Measurements from ENCODE around the gene NSUN2. TPM values are rescaled to one million over a fixed set of nuclear protein-coding genes. Genes with fewer than 3 reads are reported as not detected.

Gene NSUN2
- polyA plus RNA-seq, 1 donor from 2014 or later: 47.5 TPM

DNA sequence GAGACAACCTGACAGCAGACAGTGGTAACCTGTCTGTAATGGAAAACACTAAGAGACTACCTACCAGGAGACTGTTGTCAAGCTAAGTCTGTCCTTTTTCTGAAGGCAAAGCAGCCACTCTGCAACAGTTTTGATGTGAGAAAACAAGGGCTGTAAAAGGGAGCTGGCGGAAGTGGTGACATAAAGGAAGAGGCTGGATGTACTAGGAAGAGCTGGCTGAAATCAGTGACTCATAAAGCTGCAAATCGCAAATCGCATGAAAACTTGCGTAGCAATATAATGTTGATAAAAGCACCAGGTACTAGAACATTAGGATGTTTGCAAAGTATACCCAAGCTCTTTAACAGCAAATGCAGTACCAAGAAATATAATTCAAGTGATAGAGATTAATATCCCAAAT, 1.4 kb downstream of the NSUN2 start:
- TF ChIP-seq RAD21 (conservative IDR thresholded peaks at IDR 0.05): no peak
- TF ChIP-seq, protein P1, sequence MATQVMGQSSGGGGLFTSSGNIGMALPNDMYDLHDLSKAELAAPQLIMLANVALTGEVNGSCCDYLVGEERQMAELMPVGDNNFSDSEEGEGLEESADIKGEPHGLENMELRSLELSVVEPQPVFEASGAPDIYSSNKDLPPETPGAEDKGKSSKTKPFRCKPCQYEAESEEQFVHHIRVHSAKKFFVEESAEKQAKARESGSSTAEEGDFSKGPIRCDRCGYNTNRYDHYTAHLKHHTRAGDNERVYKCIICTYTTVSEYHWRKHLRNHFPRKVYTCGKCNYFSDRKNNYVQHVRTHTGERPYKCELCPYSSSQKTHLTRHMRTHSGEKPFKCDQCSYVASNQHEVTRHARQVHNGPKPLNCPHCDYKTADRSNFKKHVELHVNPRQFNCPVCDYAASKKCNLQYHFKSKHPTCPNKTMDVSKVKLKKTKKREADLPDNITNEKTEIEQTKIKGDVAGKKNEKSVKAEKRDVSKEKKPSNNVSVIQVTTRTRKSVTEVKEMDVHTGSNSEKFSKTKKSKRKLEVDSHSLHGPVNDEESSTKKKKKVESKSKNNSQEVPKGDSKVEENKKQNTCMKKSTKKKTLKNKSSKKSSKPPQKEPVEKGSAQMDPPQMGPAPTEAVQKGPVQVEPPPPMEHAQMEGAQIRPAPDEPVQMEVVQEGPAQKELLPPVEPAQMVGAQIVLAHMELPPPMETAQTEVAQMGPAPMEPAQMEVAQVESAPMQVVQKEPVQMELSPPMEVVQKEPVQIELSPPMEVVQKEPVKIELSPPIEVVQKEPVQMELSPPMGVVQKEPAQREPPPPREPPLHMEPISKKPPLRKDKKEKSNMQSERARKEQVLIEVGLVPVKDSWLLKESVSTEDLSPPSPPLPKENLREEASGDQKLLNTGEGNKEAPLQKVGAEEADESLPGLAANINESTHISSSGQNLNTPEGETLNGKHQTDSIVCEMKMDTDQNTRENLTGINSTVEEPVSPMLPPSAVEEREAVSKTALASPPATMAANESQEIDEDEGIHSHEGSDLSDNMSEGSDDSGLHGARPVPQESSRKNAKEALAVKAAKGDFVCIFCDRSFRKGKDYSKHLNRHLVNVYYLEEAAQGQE (IDR thresholded peaks at IDR 0.05; ENCODE audit: borderline replicate concordance): no peak
- no peak for TF ChIP-seq EZH2 (IDR thresholded peaks at IDR 0.05; ENCODE audit: borderline replicate concordance, insufficient read depth, low read length, poor library complexity, severe bottlenecking)
- no peak for TF ChIP-seq POLR2AphosphoS5 (IDR thresholded peaks at IDR 0.05)
- TF ChIP-seq MXI1 (conservative IDR thresholded peaks at IDR 0.05; ENCODE audit: poor library complexity, severe bottlenecking): no peak
- no peak for TF ChIP-seq TAF1 (IDR thresholded peaks at IDR 0.05; ENCODE audit: low read depth)
- no peak for TF ChIP-seq SMC3 (conservative IDR thresholded peaks at IDR 0.05; ENCODE audit: poor library complexity)
- TF ChIP-seq, protein P2, sequence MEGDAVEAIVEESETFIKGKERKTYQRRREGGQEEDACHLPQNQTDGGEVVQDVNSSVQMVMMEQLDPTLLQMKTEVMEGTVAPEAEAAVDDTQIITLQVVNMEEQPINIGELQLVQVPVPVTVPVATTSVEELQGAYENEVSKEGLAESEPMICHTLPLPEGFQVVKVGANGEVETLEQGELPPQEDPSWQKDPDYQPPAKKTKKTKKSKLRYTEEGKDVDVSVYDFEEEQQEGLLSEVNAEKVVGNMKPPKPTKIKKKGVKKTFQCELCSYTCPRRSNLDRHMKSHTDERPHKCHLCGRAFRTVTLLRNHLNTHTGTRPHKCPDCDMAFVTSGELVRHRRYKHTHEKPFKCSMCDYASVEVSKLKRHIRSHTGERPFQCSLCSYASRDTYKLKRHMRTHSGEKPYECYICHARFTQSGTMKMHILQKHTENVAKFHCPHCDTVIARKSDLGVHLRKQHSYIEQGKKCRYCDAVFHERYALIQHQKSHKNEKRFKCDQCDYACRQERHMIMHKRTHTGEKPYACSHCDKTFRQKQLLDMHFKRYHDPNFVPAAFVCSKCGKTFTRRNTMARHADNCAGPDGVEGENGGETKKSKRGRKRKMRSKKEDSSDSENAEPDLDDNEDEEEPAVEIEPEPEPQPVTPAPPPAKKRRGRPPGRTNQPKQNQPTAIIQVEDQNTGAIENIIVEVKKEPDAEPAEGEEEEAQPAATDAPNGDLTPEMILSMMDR (IDR thresholded peaks at IDR 0.05; ENCODE audit: poor library complexity, severe bottlenecking): no peak
- no peak for TF ChIP-seq EP300 (conservative IDR thresholded peaks at IDR 0.05; ENCODE audit: poor library complexity, severe bottlenecking)
- no peaks in the 10 kb centered on the region for H3K27me3 ChIP-seq (ENCODE audit: insufficient read depth, low read depth, low read length)
- no peaks in the 10 kb centered on the region for H3K36me3 ChIP-seq (ENCODE audit: insufficient read depth, low read length)
- H3F3A ChIP-seq (ENCODE audit: insufficient read depth, low read length, poor library complexity, severe bottlenecking): no peaks in the 10 kb centered on the region
- peak overlapping the region; percentile 78 for H3K4me2 ChIP-seq (ENCODE audit: low read length)
- H3K27ac ChIP-seq (ENCODE audit: low read length): no peak overlapping the region
- H3K9ac ChIP-seq (ENCODE audit: low read length): no peak overlapping the region
- H3K9me3 ChIP-seq (ENCODE audit: low read length): no peaks in the 10 kb centered on the region
- H3K79me2 ChIP-seq (replicated peaks; ENCODE audit: insufficient read depth, low read length): peaks cover 43% of the 10 kb centered on the region
- no peaks in the 10 kb centered on the region for H3K9me2 ChIP-seq (ENCODE audit: insufficient read depth, low read length)
- no peaks in the 10 kb centered on the region for H4K20me1 ChIP-seq (ENCODE audit: insufficient read depth)
- no peak overlapping the region for H2AFZ ChIP-seq (ENCODE audit: low read depth, low read length)
- H3K4me3 ChIP-seq (ENCODE audit: low read length): peak overlapping the region; percentile 96

DNA sequence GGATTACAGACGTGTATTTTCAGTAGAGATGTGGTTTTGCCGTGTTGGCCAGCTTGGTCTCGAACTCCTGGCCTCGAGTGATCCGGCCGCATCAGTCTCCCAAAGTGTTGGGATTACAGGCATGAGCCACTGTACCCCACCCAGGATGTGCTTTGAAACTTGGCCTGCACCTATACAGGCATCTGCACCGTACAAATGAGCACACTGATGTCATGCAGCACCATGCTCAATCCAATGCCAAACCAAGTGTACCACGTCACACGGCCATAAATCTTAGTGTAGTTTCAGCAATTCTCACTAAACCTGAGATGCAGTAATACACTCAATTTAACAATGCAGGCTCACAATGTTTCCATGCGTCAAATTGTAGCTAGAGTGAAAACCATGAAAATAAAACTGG, 6.3 kb downstream of the NSUN2 start:
- no peak overlapping the region for H2AFZ ChIP-seq (ENCODE audit: low read depth, low read length)
- H3K9me2 ChIP-seq (ENCODE audit: insufficient read depth, low read length): no peaks in the 10 kb centered on the region
- H3K27me3 ChIP-seq (ENCODE audit: insufficient read depth, low read depth, low read length): no peaks in the 10 kb centered on the region
- no peaks in the 10 kb centered on the region for H4K20me1 ChIP-seq (ENCODE audit: insufficient read depth)
- no peak overlapping the region for H3K27ac ChIP-seq (ENCODE audit: low read length)
- peaks cover 4% of the 10 kb centered on the region for H3K36me3 ChIP-seq (ENCODE audit: insufficient read depth, low read length)
- TF ChIP-seq RAD21 (conservative IDR thresholded peaks at IDR 0.05) (no peak), SMC3 (conservative IDR thresholded peaks at IDR 0.05; ENCODE audit: poor library complexity) (no peak), MXI1 (conservative IDR thresholded peaks at IDR 0.05; ENCODE audit: poor library complexity, severe bottlenecking) (no peak), EZH2 (IDR thresholded peaks at IDR 0.05; ENCODE audit: borderline replicate concordance, insufficient read depth, low read length, poor library complexity, severe bottlenecking) (no peak), EP300 (conservative IDR thresholded peaks at IDR 0.05; ENCODE audit: poor library complexity, severe bottlenecking) (no peak), POLR2AphosphoS5 (IDR thresholded peaks at IDR 0.05) (no peak), TAF1 (IDR thresholded peaks at IDR 0.05; ENCODE audit: low read depth) (no peak)
- TF ChIP-seq, protein P1 (IDR thresholded peaks at IDR 0.05; ENCODE audit: borderline replicate concordance): no peak
- TF ChIP-seq, protein P2 (IDR thresholded peaks at IDR 0.05; ENCODE audit: poor library complexity, severe bottlenecking): no peak
- H3K79me2 ChIP-seq (replicated peaks; ENCODE audit: insufficient read depth, low read length): peaks cover 27% of the 10 kb centered on the region
- no peaks in the 10 kb centered on the region for H3K9me3 ChIP-seq (ENCODE audit: low read length)
- H3K9ac ChIP-seq (ENCODE audit: low read length): no peak overlapping the region
- no peak overlapping the region for H3K4me2 ChIP-seq (ENCODE audit: low read length)
- no peak overlapping the region for H3K4me3 ChIP-seq (ENCODE audit: low read length)
- H3F3A ChIP-seq (ENCODE audit: insufficient read depth, low read length, poor library complexity, severe bottlenecking): no peaks in the 10 kb centered on the region

Data from neural cell (in vitro differentiated cells).